NCI-H748 (cell line): Measurements from ENCODE around the gene AMH.

ENCODE experiments used
- DNase-seq: peaks from one replicate; lab custom pipeline; 2025; ENCODE audit not compliant: unreplicated experiment; lab: John Stamatoyannopoulos, UW

Gene AMH

GRCh38 chr19:2247433-2248101 lies 1.6 kb upstream of the AMH start:
- DNase-seq: no peak

DNA sequence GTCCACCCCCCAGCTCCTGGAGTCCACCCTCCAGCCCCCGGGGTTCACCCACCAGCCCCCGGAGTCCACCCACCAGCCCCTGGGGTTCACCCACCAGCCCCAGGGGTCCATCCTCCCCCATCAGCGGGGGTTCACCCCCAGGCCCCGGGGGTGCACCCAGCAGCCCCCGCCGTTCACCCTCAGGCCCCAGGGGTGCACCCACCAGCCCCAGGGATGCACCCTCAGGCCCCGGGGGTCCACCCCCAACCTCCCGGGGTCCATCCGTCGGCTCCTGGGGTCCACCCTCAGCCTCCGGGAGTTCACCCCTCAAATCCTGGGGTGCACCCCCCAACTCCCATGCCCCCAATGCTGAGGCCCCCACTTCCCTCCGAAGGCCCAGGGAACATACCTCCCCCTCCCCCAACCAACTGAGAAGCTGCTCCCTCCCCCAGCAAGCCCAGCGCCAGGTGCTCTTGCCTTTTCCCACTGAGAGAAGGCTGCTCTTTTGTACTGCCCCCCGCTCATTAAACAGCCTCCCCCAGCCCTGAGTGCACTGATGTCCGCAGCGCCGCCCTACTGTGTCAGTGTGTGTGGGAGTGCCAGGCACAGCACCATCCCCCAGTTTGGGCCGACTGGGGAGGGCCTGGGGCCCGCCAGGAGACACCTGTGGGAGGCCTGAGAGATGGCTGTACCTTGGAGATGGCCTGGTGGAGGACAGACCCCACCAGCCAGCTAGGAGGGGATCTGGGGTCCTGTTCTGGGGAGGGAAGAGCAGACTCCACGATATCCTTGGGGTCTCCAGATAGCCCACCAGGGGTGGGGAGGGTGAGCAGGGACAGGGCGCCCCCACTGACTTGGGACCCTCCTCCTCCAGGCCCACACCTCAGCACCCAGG lies 750 bp upstream of the AMH start:
- DNase-seq: no peak

GRCh38 chr19:2249880-2250765 lies 1.0 kb downstream of the AMH start:
- DNase-seq: no peak

DNA sequence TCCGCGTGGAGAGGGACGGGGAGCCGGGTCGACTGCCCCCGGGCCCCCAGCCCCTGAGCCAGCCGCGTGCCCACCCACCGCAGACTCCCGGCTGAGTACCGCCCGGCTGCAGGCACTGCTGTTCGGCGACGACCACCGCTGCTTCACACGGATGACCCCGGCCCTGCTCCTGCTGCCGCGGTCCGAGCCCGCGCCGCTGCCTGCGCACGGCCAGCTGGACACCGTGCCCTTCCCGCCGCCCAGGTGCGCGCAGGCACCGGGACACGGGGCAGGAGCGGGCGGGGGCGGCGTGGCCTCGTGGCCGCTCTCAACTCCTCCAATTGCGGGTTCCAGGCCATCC lies 1.6 kb downstream of the AMH start:
- DNase-seq: no peak

DNA sequence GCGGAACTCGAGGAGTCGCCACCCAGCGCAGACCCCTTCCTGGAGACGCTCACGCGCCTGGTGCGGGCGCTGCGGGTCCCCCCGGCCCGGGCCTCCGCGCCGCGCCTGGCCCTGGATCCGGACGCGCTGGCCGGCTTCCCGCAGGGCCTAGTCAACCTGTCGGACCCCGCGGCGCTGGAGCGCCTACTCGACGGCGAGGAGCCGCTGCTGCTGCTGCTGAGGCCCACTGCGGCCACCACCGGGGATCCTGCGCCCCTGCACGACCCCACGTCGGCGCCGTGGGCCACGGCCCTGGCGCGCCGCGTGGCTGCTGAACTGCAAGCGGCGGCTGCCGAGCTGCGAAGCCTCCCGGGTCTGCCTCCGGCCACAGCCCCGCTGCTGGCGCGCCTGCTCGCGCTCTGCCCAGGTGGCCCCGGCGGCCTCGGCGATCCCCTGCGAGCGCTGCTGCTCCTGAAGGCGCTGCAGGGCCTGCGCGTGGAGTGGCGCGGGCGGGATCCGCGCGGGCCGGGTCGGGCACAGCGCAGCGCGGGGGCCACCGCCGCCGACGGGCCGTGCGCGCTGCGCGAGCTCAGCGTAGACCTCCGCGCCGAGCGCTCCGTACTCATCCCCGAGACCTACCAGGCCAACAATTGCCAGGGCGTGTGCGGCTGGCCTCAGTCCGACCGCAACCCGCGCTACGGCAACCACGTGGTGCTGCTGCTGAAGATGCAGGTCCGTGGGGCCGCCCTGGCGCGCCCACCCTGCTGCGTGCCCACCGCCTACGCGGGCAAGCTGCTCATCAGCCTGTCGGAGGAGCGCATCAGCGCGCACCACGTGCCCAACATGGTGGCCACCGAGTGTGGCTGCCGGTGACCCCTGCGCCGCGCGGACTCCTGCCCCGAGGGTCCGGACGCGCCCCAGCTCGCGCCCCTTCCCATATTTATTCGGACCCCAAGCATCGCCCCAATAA lies 2.3 kb downstream of the AMH start:
- DNase-seq: no peak

GRCh38 chr19:2252055-2252796 lies 3.1 kb downstream of the AMH start:
- DNase-seq: no peak

DNA sequence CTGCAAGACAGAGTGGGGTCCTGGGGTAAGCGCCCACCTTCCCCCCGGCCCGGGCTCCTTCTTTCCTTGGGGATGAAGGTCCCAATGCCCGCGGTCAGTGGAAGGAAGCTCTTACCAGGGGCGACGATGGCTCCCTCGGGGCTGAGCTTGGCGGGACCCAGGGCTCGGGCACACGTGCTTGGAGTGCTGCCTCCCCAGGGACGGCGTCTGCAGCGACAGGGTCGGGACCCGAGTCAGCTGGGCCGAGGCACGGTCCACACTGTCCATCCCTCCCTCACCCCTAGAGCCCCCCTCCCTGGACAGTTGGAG lies 3.6 kb downstream of the AMH start:
- no peak for DNase-seq

DNA sequence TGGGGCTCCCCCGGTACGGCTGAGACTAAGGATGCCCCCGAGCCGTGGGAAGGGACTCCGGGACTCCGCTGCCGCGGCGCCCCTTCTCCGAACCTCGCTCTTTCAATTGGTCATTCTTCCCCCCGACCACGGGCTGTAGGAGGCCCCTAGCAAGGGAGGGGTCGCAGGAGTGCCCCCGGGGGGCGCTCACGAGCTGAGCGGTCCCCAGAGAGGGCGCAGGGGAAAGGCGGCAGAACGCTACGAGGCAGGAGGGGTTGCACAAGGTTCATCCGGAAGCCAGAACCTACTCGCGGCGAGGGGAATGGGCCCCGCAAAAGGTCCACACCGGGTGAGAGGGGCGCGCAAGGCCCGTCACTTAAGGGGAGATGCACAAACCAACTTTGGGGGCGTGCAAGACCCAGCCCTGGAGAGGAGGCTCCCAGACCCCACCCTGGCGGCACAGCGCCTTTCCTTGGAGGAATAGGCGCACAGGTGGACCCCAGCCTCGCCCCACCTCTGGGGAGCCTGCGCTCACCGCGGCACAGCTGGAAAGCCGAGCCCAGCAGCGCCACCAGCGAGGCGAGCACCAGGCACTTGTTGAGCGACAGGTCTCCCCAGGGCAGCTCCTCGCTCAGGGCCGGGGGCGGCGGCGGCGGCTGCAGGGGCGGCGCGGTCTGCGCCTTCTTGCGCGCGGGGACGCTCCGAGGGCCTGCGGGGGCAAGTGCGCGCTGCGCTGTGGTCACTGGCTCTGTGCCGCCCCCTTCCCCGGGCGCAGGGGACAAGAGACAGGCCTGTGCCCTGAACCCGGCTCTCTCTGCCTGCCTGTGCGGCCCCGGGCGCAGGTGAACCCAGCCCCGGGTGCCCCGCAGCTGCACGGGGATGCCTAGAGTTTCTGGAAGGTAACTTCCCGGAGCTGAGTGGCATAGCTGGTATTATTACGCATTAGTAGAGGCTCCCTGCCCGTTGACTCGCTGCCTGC lies 4.3 kb downstream of the AMH start:
- DNase-seq: peak; percentile 16

DNA sequence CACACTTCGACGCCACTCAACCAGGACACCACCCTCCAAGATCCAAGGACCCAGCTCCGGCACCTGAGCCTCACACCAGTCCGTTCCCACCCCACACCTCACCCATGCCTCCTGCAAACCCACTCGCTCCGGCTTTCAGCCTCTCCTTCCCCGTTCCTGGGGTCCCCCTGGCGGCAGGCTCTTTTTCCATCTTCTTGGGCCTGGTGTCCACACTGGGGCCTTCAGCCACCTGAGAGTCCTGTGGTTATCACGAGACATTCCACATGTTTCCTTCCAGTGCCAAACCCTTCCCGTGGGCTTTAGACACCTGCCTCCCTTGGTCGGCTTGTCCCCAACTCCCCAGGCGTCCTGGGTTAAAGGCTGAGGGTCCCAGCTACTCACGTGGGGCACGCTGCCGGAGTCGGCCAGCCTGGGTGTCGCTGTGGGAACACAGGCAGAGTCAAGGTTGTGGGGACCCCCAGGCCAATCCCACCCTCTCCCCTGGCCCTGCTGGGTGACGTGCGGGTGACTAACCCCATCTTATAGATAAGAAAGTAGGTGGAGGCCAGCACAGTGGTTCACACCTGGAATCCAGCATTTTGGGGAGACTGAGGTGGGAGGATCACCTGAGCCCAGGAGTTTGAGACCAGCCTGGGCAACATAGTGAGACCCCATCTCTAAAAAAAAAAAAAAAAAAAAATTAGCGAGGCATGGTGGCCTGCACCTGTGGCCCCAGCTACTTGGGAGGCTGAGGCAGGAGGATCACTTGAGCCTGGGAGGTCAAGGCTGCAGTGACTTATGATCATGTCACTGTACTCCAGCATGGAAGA lies 5.1 kb downstream of the AMH start:
- no peak for DNase-seq

DNA sequence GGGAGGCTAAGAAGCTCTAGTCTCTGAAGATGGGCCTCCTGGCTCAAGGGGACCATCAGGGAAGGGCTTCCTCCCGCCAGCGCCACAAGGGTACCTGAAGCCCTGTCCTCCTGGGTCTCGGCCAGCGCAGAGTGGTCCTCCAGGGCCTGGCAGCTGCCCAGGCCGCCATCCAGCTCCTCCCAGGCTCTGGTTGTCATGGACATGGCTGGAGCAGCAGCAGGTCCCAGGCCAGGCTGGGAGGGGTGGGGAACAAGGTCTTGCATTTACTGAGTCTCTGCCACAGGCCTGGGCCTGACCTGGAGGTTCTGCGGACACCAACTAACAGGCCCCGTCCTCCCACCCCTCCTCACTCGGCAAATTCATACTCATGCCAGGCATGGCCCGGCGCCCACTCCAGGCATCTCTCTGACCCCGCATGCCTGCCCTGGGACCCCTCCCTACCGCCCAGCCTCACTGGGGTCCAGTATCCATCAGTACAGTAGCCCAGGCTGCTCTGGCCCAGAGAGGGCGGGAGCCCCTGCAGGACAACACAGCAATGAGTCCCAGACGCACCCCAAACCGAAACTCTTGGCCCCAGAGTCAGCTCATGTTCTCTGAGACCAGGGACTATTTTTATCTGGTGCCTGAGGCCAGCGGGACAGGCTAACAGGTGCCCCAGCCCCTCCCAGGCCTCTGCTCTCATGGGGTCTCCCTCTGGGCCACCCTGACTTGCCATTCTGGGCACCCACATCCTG lies 6.2 kb downstream of the AMH start:
- DNase-seq: no peak

DNA sequence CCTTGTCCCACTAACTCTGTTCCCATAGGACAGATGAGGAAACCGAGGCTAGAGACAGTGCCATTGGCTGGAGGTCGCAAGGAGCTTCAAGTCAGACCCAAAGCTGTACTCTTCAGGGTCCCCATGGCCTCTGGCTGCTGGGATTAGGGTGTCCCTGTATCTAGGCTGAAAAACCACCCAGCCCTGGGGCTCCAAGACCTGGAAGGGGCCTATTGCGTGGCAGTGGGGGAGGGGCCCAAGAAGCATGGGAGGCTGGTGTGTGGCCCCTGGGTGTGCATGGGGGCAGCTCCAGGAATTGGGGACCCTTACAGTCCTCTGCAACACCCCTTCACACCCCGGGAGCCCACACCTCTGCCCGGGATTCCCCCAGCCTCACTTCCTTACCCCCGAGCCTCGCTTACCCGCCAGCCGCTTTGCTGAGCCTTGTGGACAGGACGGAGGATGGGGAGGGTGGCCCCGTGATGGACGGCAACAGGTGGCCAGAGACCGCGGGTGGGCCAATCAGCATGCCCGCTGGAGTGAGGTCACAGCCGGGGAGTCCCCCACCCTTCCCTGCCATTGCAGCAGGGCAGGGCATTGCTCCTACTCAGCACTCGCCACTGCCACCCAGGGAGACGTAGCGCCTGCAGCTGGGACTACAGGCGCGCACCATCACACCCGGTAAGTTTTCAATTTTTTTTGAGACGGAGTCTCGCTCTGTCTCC lies 7.0 kb downstream of the AMH start, which contains the start of gene JSRP1:
TSS of gene JSRP1 (minus strand) at position 436 of the 704 bp plus-strand sequence. CDS start 1,103 bp downstream, outside the sequence.
- DNase-seq: no peak

DNA sequence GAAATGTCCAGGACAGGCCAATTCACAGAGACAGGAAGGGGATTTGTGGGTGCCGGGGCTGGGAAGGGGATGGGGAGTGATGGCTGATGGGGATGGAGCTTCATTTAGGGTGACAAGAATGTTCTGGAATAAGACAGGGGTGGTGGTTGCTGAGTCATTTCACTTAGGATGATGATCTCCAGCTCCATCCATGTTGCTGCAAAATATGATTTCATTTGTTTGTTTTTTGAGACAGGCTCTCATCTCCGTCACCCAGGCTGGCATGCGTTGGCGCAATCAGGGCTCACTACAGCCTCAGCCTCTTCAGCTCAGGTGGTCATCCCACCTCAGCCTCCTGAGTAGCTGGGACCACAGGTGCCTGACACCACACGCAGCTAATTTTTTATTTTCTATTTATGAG lies 10.2 kb downstream of the AMH start:
- no peak for DNase-seq

GRCh38 chr19:2260341-2260805 lies 11.2 kb downstream of the AMH start:
- DNase-seq: no peak

- peak; percentile 13 for DNase-seq
These were observed 12.5 kb downstream of the AMH start for GRCh38 chr19:2261438-2262172.

- DNase-seq: no peak
These were observed 17.3 kb downstream of the AMH start for GRCh38 chr19:2266183-2266993.
